Activated T-cell treated with anti-CD3 and anti-CD28 coated beads, Interleukin-2, amount 50 U/mL, for 72 hours (primary cell): ENCODE data around the gene ATP1B1. TPM values are rescaled to one million over a fixed set of nuclear protein-coding genes. Genes with fewer than 3 reads are reported as not detected.
A peak's percentile ranks its signal among the peaks of the same experiment; 100 is the strongest.

Experiments
- ATAC-seq, 2 donors: fragments of 150-1000 bp; cut with Tn5 transposase; replicated peaks in 1 of 2; 2 replicates each; pipeline ENCODE4 v1.10.0; 2021; ENCODE audit warnings: moderate library complexity in 2 of 2, mild to moderate bottlenecking in 1 of 2
- DNase-seq, 2 donors: peaks; one replicate each; pipeline ENCODE4 v3.0.0; 2021 to 2022; ENCODE audit warnings: mixed read lengths in 1 of 2
- H3K27ac Mint-ChIP-seq: one replicate; pipeline ENCODE4 v1.8.0; 2022; ENCODE audit warnings: mild to moderate bottlenecking, moderate library complexity, mixed read lengths
- H3K27me3 Mint-ChIP-seq: one replicate; pipeline ENCODE4 v1.8.0; 2022; ENCODE audit warnings: low read depth, mixed read lengths
- H3K36me3 Mint-ChIP-seq, 2 donors: one replicate each; pipeline ENCODE4 v1.8.0; 2022; ENCODE audit warnings: mixed read lengths in 2 of 2, mild to moderate bottlenecking in 1 of 2; ENCODE audit not compliant: insufficient read depth in 2 of 2
- H3K4me1 Mint-ChIP-seq: one replicate; pipeline ENCODE4 v1.8.0; 2022; ENCODE audit warnings: low read depth, mixed read lengths
- H3K4me3 Mint-ChIP-seq, 2 donors: one replicate each; pipeline ENCODE4 v1.8.0; 2022; ENCODE audit warnings: mild to moderate bottlenecking in 2 of 2, mixed read lengths in 2 of 2, moderate library complexity in 2 of 2
- H3K9me3 Mint-ChIP-seq, 2 donors: one replicate each; pipeline ENCODE4 v1.8.0; 2022; ENCODE audit warnings: mixed read lengths in 2 of 2
- total RNA-seq, 2 donors: library from RNA; stranded (reverse); gene quantifications; one replicate each; pipeline ENCODE4 v1.2.3, GENCODE V29; 2022

Gene ATP1B1
- total RNA-seq, 2 donors from 2014 or later = 3.3 to 8.1 TPM

DNA sequence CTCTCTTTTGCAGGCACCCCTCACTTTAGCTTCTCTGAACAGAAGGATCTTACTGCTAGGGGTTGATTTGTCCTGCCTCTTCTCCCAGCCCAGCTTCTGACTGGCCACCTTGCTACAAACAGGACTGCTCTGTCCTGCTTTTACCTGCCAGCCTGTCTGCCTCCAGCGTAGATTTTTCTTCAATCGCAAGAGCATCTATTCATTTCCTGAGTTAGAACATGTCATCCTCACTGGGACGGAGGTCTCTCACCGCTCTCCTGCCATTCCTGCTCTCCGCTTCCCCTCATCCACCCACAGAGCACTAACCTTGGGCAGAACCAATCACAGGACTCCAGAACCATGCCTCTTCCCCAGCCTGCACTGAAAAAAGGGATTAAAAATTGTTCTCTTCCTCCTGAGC is 3.5 kb upstream of the ATP1B1 start:
- peaks cover 22% of the 10 kb centered on the region for H3K4me1 Mint-ChIP-seq
- peaks cover 0 to 7% of the 10 kb centered on the region in 2 donors for H3K36me3 Mint-ChIP-seq
- no peaks in the 10 kb centered on the region for H3K27me3 Mint-ChIP-seq
- H3K27ac Mint-ChIP-seq = no peak overlapping the region
- no peak for ATAC-seq
- H3K9me3 Mint-ChIP-seq = no peaks in the 10 kb centered on the region
- no peak for DNase-seq
- H3K4me3 Mint-ChIP-seq = no peak overlapping the region

DNA sequence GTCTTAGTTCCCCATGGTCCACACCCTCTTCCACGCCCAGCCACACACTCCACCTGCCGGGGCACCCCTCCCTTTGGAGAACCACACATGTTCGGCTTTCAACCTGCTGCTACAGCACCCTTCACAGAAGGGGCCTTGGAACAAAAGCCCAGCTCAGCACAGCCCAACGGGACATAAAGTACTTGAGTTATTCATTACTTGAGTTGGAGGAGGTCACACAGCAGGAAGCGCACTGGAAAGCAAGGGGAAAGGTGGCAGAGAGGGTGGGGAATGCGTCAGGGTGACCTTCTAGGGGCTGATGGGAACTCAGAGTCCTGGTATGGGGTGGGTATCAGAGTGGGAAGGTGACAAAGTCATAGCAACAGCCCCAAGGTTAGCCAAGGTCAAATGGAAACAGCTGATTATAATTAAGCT is 3.0 kb upstream of the ATP1B1 start:
- Mint-ChIP-seq H3K4me1 (peaks cover 27% of the 10 kb centered on the region), H3K9me3 (no peaks in the 10 kb centered on the region), H3K4me3 (no peak overlapping the region), H3K27ac (no peak overlapping the region), H3K36me3 (peaks cover 0 to 6% of the 10 kb centered on the region in 2 donors), H3K27me3 (no peaks in the 10 kb centered on the region)
- no peak for ATAC-seq
- no peak for DNase-seq

DNA sequence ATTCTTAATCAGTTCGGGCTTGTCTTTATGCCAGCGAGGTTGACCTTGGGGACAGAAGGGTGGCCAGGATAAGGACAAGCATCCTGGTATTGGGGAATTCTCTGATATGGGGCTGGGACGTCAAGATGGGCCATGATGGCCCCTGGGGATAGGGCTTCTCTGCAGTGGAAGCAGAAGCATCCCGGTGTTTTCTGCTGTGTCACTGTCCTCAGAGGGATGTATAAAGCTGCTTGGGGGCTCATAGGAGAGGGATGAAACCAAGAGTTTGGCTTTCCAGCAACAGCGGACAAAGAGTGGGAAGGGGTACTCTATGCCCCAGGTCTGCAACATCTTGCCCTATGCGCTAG is 1.4 kb upstream of the ATP1B1 start:
- ATAC-seq = no peak
- Mint-ChIP-seq H3K4me1 (peaks cover 43% of the 10 kb centered on the region), H3K27me3 (no peaks in the 10 kb centered on the region), H3K4me3 (peak overlapping the region; percentile 76 to 83), H3K27ac (no peak overlapping the region), H3K36me3 (peaks cover 0 to 5% of the 10 kb centered on the region in 2 donors), H3K9me3 (no peaks in the 10 kb centered on the region)
- DNase-seq = no peak

- Mint-ChIP-seq H3K4me1 (peaks cover 48% of the 10 kb centered on the region), H3K36me3 (peaks cover 0 to 5% of the 10 kb centered on the region in 2 donors), H3K27me3 (no peaks in the 10 kb centered on the region), H3K4me3 (peak overlapping the region; percentile 76 to 83), H3K9me3 (no peaks in the 10 kb centered on the region), H3K27ac (no peak overlapping the region)
- peak; percentile 42 to 49 for DNase-seq
- peak; percentile 10 to 40 for ATAC-seq
Measured at GRCh38 chr1:169105434-169106094, 926 bp upstream of the ATP1B1 start.

DNA sequence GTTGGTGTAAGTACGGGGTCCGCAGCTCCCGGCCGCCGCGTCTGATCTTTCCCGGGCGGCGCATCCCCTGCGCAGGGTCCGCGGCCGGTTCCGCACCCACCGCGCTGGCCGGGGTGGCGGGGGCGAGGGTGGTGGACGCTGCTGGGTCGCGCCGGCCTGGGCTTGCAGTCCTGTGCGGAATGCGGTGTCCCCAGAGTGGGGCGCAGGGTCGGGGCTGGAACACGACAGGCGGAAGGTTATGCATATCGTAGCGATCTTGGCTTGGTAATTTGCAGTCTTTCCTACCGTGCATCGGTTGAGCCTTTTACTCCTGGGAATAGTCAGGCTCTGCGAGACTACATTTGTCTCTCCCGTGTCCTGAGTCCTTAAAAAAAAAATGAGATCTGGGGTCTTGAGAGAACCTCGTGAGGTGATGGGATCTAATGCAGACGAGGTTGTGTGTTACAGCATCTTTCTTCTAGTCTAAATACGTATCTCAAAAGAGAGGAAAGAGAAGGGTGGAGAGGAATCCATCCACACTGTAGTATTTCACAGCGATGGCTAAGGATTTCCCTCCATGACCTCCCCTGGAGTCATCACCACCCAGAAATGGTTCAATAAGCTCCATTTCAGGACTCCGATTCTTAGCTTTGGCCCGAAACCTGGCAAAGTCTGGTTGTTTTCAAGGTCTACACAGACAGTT is 572 bp downstream of the ATP1B1 start:
- peak; percentile 15 to 22 for DNase-seq
- Mint-ChIP-seq H3K36me3 (peaks cover 0 to 5% of the 10 kb centered on the region in 2 donors), H3K4me1 (peaks cover 51% of the 10 kb centered on the region), H3K9me3 (no peaks in the 10 kb centered on the region), H3K4me3 (peak overlapping the region; percentile 85 to 86), H3K27ac (peak overlapping the region; percentile 26), H3K27me3 (no peaks in the 10 kb centered on the region)
- ATAC-seq = peak in 1 of 2 donors; percentile 15

- DNase-seq (peak; percentile 25 to 55), ATAC-seq (peak in 1 of 2 donors; percentile 15)
- Mint-ChIP-seq H3K27me3 (no peaks in the 10 kb centered on the region), H3K4me3 (peak overlapping the region; percentile 85 to 86), H3K9me3 (no peaks in the 10 kb centered on the region), H3K4me1 (peaks cover 51% of the 10 kb centered on the region), H3K27ac (peak overlapping the region; percentile 26), H3K36me3 (peaks cover 0 to 7% of the 10 kb centered on the region in 2 donors)
Measured at GRCh38 chr1:169107603-169108208, 1.2 kb downstream of the ATP1B1 start.

DNA sequence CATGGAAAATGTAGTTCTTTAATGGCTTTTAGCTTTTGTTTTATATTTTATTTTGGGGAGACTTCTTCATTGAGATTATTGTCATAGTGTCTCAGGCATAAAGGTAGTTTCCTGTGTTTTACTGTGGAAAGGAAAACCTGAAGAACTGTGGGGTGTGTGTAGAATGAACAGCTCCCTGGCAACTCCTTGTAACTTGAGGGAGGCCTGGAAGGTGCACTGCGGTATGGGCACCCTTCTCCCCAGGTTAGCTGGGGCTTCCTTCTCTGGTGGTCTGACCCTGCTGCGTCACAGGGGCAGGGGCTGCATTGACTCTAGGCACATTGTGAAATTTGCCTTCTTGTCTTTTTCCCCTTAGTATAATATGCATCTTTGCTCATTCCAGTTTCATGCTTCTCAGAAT is 1.7 kb downstream of the ATP1B1 start:
- Mint-ChIP-seq H3K36me3 (peaks cover 0 to 7% of the 10 kb centered on the region in 2 donors), H3K4me1 (peaks cover 51% of the 10 kb centered on the region), H3K4me3 (peak overlapping the region; percentile 85 to 86), H3K27ac (no peak overlapping the region), H3K27me3 (no peaks in the 10 kb centered on the region), H3K9me3 (no peaks in the 10 kb centered on the region)
- ATAC-seq = no peak
- no peak for DNase-seq

DNA sequence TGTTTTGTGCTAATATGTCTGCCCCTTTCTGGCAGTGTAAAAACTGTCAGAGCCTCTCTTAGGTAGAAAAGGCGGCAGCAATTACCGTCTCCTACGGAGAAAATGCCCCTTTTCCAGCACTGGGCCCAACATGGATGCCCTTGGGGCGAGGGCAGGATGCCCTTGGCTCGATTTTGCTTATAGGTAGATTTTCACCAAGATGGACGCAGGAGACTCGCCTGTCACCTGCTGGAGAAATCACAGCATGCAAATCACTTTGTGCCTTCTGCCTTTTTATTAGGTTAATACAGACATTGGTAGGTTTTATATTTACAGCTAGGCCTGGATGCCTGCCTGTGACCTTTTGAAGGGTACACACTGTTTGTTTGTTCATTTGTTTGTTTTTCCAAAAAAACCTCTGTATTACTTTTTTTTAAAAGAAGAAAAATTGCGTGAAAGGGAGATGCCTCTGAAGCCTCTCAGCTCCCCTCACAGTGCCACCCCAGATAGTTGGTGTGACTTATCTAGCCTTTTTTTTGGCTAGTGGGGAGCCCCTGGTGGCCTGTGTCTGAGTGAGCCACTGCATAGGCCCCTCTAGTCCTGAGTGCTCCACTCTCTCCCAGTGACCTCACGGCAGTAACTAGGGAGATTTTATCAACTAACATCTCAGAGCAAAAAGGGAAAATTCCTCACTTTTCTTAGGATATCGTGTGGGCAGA is 2.5 kb downstream of the ATP1B1 start:
- Mint-ChIP-seq H3K36me3 (peaks cover 0 to 7% of the 10 kb centered on the region in 2 donors), H3K4me3 (peak overlapping the region; percentile 85 to 86), H3K9me3 (no peaks in the 10 kb centered on the region), H3K27me3 (no peaks in the 10 kb centered on the region), H3K27ac (no peak overlapping the region), H3K4me1 (peaks cover 51% of the 10 kb centered on the region)
- DNase-seq (peak in 1 of 2 donors; percentile 29), ATAC-seq (no peak)

DNA sequence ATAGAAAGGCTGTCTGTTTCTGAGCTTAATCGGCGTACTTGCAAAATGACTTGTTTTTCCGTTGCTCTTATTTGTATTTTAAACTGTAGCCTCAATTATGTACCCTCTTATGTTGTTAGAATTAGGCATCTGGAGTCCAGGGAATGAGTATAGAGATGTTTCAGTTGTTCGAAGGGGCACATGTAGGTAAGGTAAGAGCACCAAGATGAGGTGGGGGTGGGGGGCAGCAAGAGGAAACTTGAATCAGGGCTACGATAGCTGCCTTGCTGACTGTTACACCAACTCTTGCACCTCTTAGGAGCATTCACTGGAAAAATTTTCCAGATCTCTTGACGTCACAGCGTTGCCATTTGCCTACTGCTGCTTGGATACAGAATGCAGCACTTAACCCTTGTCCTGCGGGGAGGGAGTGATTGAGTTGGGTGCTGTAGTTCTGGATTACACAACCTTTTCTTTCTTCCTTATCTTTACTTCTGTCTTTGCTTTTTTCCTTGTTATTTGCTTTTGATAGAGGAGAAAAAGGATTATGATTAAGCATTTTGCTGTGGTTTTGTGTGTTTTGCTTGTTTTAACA is 3.2 kb downstream of the ATP1B1 start:
- H3K4me1 Mint-ChIP-seq = peaks cover 49% of the 10 kb centered on the region
- ATAC-seq (no peak), DNase-seq (no peak)
- no peaks in the 10 kb centered on the region for H3K27me3 Mint-ChIP-seq
- H3K36me3 Mint-ChIP-seq = peaks cover 0 to 9% of the 10 kb centered on the region in 2 donors
- H3K4me3 Mint-ChIP-seq = peak overlapping the region; percentile 37 to 51
- H3K9me3 Mint-ChIP-seq = no peaks in the 10 kb centered on the region
- no peak overlapping the region for H3K27ac Mint-ChIP-seq

DNA sequence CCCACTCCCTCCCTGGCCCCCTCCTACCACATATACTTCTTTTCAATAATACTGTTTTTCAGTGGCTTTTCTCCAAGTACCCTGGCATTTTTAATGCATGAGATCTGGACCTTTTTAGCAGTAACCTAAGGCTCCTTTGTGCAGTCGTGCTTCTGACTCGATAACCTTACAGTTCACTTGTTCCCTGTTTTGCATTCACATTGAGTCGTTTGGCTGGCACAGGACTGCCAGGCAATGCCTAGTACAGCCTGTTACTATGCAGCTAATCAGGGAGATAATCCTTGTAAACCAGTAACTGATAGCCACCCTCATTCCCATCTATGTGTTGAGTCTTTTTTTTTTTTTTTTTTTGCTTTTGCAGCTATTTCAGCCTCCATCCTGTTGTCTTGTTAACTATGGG is 3.7 kb downstream of the ATP1B1 start:
- Mint-ChIP-seq H3K4me3 (peak overlapping the region; percentile 37 to 51), H3K36me3 (peaks cover 0 to 9% of the 10 kb centered on the region in 2 donors), H3K9me3 (no peaks in the 10 kb centered on the region), H3K27me3 (no peaks in the 10 kb centered on the region), H3K4me1 (peaks cover 43% of the 10 kb centered on the region), H3K27ac (no peak overlapping the region)
- ATAC-seq (no peak), DNase-seq (no peak)

GRCh38 chr1:169110689-169111447 is 4.4 kb downstream of the ATP1B1 start:
- H3K4me3 Mint-ChIP-seq = peak overlapping the region in 1 of 2 donors; percentile 37
- H3K27me3 Mint-ChIP-seq = no peaks in the 10 kb centered on the region
- peaks cover 42% of the 10 kb centered on the region for H3K4me1 Mint-ChIP-seq
- H3K36me3 Mint-ChIP-seq = peaks cover 0 to 9% of the 10 kb centered on the region in 2 donors
- H3K9me3 Mint-ChIP-seq = no peaks in the 10 kb centered on the region
- no peak for DNase-seq
- no peak overlapping the region for H3K27ac Mint-ChIP-seq
- ATAC-seq = no peak

DNA sequence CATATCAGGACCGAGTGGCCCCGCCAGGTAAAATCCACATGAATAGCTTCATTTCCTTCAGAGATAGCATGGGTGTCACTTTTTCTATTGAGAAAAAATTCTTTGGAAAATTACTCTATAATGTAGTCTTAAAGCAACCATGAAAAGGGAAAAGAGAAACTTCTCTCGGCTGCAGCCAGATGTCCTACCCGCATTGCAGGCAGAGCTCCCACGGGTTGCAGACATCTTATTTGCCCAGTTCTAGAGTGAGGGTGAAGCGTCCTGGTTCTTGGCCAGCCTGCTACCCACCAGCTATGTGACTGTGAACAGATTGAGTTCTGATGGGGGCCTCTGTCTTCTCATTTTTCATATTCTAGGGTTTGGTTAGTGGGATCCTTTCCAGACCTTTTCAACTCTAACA is 5.0 kb downstream of the ATP1B1 start:
- Mint-ChIP-seq H3K27ac (no peak overlapping the region), H3K27me3 (no peaks in the 10 kb centered on the region), H3K9me3 (no peaks in the 10 kb centered on the region), H3K36me3 (peaks cover 0 to 9% of the 10 kb centered on the region in 2 donors), H3K4me3 (no peak overlapping the region), H3K4me1 (peaks cover 48% of the 10 kb centered on the region)
- ATAC-seq (no peak), DNase-seq (no peak)
